Spleen (tissue), 7 donors: ENCODE results near the gene COQ5.

Experiments
- CTCF ChIP-seq, 11 experiments: fragments of 200-600 bp in 7 of 11; fragments of 450-650 bp in 4 of 11; sonication (generic) in 4 of 11; IDR thresholded peaks in 8 of 11; conservative IDR thresholded peaks in 3 of 11; 1 replicate in 7 of 11; 2 replicates in 4 of 11; pipeline versions ENCODE4 v1.4.0 to v1.8.0; 2016 to 2021; ENCODE audit warnings: antibody characterized with exemption in 11 of 11, inconsistent platforms in 4 of 11, mild to moderate bottlenecking in 1 of 11
- POLR2A ChIP-seq, 3 donors: fragments of 450-650 bp; IDR thresholded peaks; one replicate each; pipeline ENCODE4 v1.5.1; 2017; ENCODE audit warnings: antibody characterized with exemption in 3 of 3, mild to moderate bottlenecking in 1 of 3
- POLR2AphosphoS5 ChIP-seq, 3 donors: sonication (generic); formaldehyde crosslinking; IDR thresholded peaks; one replicate each; pipeline ENCODE4 v1.5.1; 2017; ENCODE audit warnings: antibody characterized with exemption in 3 of 3
- donor health status: DM: no; HTN: no; CAD: no; lungs with moderate emphysema.
- donor health status: DM: no; HTN: no; CAD: no.
- donor health status: DM: no; HTN: no; CAD: no.

GRCh38 chr12:120534703-120535655 is 6.0 kb upstream of the COQ5 start:
- no peak for TF ChIP-seq CTCF (IDR thresholded peaks at IDR 0.05 in 8 of 11, conservative IDR thresholded peaks at IDR 0.05 in 3 of 11)
- TF ChIP-seq POLR2AphosphoS5 (IDR thresholded peaks at IDR 0.05) = no peak
- TF ChIP-seq POLR2A (IDR thresholded peaks at IDR 0.05) = no peak
